Common myeloid progenitor, CD34-positive (primary cell): ENCODE data around the gene TLX1.

Source experiments
- CTCF ChIA-PET: fragments of 350-600 bp; sonication (Branson Sonifier 250); formaldehyde crosslinking; loops from one replicate; lab custom pipeline; 2021; ENCODE audit warnings: antibody characterized with exemption; lab: Charles Lee
- POLR2A ChIA-PET: fragments of 350-600 bp; sonication (Branson Sonifier 250); formaldehyde crosslinking; loops from one replicate; lab custom pipeline; 2021; ENCODE audit warnings: antibody characterized with exemption; lab: Charles Lee
- DNase-seq, 3 donors: peaks; one replicate each; pipeline versions ENCODE4 v3.0.0 to v3.0.0-alpha.2; 2013
- H3K27ac ChIP-seq, 2 experiments: 1 replicate in 1 of 2; 2 replicates in 1 of 2; pipeline ENCODE4 v1.7.0; 2013; ENCODE audit warnings: inconsistent platforms in 2 of 2, low read length in 2 of 2, mild to moderate bottlenecking in 2 of 2, low read depth in 1 of 2, moderate library complexity in 1 of 2; ENCODE audit not compliant: severe bottlenecking in 2 of 2, insufficient read depth in 1 of 2, poor library complexity in 1 of 2
- H3K27me3 ChIP-seq, 5 experiments: replicated peaks in 2 of 5; 1 replicate in 3 of 5; 2 replicates in 2 of 5; pipeline versions ENCODE4 v1.6.1 to v1.7.0; 2013; ENCODE audit warnings: low read length in 4 of 5, mild to moderate bottlenecking in 2 of 5, moderate library complexity in 2 of 5, inconsistent platforms in 1 of 5; ENCODE audit not compliant: insufficient read depth in 5 of 5, control insufficient read depth in 4 of 5
- H3K36me3 ChIP-seq, 4 experiments: 1 replicate in 2 of 4; 2 replicates in 2 of 4; pipeline versions ENCODE4 v1.6.1 to v1.7.0; 2013; ENCODE audit warnings: low read length in 3 of 4, control low read depth in 1 of 4, mild to moderate bottlenecking in 1 of 4; ENCODE audit not compliant: control insufficient read depth in 4 of 4, insufficient read depth in 4 of 4
- H3K4me1 ChIP-seq, 4 experiments: 1 replicate in 3 of 4; 2 replicates in 1 of 4; pipeline versions ENCODE4 v1.6.1 to v1.7.1; 2013; ENCODE audit warnings: low read length in 3 of 4, mild to moderate bottlenecking in 3 of 4, control low read depth in 1 of 4, inconsistent platforms in 1 of 4, moderate library complexity in 1 of 4; ENCODE audit not compliant: control insufficient read depth in 4 of 4, insufficient read depth in 4 of 4; ENCODE audit errors: control extremely low read depth in 1 of 4
- H3K4me3 ChIP-seq, 7 experiments: 1 replicate in 4 of 7; 2 replicates in 3 of 7; pipeline versions ENCODE4 v1.5.1 to v1.7.0; 2013; ENCODE audit warnings: mild to moderate bottlenecking in 7 of 7, low read length in 6 of 7, moderate library complexity in 6 of 7, inconsistent platforms in 2 of 7, low read depth in 2 of 7, control low read depth in 1 of 7; ENCODE audit not compliant: insufficient read depth in 4 of 7, control insufficient read depth in 1 of 7; ENCODE audit errors: extremely low read depth in 1 of 7
- H3K9me3 ChIP-seq, 5 experiments: 1 replicate in 4 of 5; 2 replicates in 1 of 5; pipeline versions ENCODE4 v1.6.1 to v1.7.1; 2013; ENCODE audit warnings: low read length in 4 of 5, mild to moderate bottlenecking in 2 of 5, inconsistent platforms in 1 of 5, low read depth in 1 of 5, moderate library complexity in 1 of 5; ENCODE audit not compliant: control insufficient read depth in 4 of 5, insufficient read depth in 2 of 5; ENCODE audit errors: control extremely low read depth in 1 of 5
- WGBS: methylation state at CpG from one replicate; pipeline ENCODE4 v1.1.5; 2013; ENCODE audit not compliant: insufficient coverage; 5-methylcytosine and 5-hydroxymethylcytosine counted together

Gene TLX1

DNA sequence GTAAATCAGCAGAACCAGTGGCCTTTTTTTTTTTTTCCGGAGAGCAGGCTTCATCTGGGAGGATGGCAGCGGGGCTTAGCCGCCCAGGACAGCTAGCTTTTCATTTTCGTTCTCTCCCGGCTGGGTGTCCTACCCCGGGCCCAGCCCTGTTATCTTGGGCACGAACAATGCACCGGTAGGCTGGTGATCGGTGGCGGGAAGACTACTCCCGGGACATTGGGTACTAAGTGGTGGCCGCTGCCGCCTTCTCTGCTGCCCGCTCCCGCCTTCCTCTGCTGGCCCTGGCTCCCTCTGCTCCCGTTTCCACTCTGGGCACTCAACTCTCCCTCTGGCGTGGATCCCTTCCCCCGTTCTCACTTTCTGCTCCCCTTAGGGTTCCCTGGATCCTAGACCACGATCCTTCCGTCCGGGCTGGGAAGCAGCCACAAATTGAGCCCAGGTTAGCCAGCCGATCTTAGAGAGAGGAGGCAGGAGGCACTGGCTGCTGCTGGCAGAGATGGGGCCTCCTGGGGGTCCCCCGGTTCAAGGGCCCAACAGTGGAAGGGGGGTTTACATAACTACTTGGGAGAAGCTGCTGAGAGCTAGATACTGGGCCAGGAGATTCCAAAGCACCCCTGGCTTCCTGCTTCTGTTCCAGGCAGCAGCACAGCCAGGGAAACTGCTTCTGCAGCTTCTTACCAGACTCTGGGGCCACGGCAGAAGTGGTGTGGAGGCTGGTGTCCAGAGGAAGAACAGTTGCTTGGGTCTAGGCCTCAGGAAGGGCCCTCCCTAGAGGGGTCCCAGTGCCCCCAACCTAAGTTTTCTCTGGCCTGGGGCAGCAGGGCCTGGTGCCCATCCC, 1.8 kb downstream of the TLX1 start:
- no peak for DNase-seq
- Histone ChIP-seq H3K27ac (no peak overlapping the region), H3K27me3 (peaks cover 23 to 100% (median 54%) of the 10 kb centered on the region in 5 experiments), H3K9me3 (no peaks in the 10 kb centered on the region), H3K4me3 (no peak overlapping the region), H3K4me1 (peaks cover 0 to 46% (median 30%) of the 10 kb centered on the region in 4 experiments), H3K36me3 (no peaks in the 10 kb centered on the region)
- ChIA-PET POLR2A (interaction anchor here (1.0 kb wide), 1 partner anchor 9 kb away, joined by 3 read pairs; no protein-coding TSS in a partner anchor), CTCF (interaction anchor here (1.2 to 19.9 kb wide), 4 partner anchors 10 to 88 kb away, joined by 3 to 434 read pairs (median 9); no protein-coding TSS in a partner anchor)
- 11% methylated on average over 22 of the region's 24 CpGs for WGBS

DNA sequence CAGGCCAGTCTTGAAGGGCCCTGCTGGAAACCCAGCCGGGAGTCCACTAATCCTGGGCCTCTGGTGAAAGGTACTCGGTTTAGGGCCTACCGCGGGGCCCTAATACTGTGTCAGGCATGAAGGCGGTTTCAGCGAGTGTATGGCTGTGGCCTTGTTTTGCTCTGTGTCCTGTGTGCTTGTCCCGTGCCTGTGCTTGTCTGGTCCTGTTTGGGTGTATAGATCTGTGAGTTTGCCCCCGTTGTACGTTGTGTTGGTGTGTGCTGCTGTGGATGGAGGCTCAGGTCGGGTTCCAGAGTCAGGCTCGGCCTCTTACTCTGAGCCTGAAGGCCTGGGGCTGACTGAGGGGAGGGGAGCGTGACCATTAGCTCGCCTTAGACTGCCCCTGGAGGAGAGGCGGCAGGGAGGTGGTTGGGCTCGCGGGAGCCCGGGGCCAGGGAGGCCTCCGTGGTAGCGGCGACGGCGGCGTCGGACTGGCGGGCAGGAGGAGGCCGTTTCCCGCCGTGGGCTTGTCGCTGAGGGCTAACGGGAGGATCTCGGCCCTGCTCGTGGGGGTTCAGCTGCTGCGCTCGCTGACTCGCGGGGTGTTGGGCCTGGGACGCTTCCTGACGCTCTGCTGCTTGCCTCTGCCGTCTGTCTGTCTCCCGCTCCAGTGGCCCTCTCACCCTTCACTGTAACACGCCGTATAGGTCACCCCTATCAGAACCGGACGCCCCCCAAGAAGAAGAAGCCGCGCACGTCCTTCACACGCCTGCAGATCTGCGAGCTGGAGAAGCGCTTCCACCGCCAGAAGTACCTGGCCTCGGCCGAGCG, 2.6 kb downstream of the TLX1 start:
- Histone ChIP-seq H3K4me1 (peaks cover 0 to 46% (median 30%) of the 10 kb centered on the region in 4 experiments), H3K9me3 (no peaks in the 10 kb centered on the region), H3K27me3 (peaks cover 25 to 100% (median 60%) of the 10 kb centered on the region in 5 experiments), H3K36me3 (no peaks in the 10 kb centered on the region), H3K4me3 (peak overlapping the region in 2 of 7 experiments; percentile 38 to 50), H3K27ac (peak overlapping the region in 1 of 2 experiments; percentile 49)
- WGBS: 7% methylated on average over 40 of the region's 54 CpGs
- CTCF ChIA-PET: interaction anchor here (0.6 to 19.9 kb wide), 3 partner anchors 9 to 36 kb away, joined by 3 to 434 read pairs (median 14); no protein-coding TSS in a partner anchor
- POLR2A ChIA-PET: no interaction called here
- no peak for DNase-seq

GRCh38 chr10:101134299-101135127, 3.4 kb downstream of the TLX1 start:
- Histone ChIP-seq H3K4me1 (peaks cover 0 to 46% (median 30%) of the 10 kb centered on the region in 4 experiments), H3K4me3 (peak overlapping the region in 3 of 7 experiments; percentile 50 to 52 (median 51))

DNA sequence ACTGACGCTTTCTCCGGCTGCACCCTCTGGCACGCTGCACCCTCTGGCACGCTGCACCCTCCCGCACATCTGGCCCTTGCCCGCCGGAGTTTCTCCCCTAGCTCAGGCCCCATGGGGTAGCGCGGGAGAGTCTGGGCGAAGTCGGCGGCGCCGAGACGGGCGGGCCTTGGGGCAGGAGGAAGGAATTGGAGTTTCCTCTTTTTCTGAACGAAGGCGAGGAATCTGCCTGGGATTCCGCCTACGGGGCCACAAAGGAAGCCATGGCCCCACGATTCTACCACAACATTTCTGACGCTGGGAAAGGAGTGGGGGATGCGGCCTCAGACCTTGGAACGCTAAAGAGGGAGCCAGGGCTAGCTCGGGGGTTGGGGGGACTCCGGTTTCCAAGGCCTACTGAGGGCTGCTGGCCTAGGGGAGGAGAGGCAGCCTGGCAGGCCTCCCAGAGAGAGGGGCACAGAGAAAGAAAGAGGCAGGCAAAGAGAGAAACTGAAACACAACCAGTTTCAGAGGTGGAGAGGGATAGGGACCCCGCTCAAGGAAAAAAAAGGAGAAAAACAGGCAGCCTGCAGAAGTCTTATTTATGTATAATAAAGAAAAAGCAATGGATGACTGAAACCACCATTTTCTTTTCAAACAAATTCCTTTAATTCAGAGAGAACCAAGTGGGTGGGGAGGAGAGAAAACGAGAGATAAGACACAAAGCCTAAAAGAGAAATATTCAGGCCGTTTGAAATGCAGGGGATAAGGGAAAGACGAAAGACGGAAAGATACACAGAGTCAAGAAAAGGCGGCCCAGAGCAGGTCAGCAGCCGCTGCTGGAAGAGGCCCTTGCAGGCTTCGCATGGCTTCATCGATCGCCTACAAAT, 4.3 kb downstream of the TLX1 start:
- Histone ChIP-seq H3K27me3 (peaks cover 17 to 100% (median 60%) of the 10 kb centered on the region in 5 experiments), H3K4me3 (peak overlapping the region in 3 of 7 experiments; percentile 50 to 52 (median 51)), H3K36me3 (no peaks in the 10 kb centered on the region), H3K4me1 (peaks cover 0 to 48% (median 31%) of the 10 kb centered on the region in 4 experiments), H3K9me3 (no peaks in the 10 kb centered on the region), H3K27ac (no peak overlapping the region)
- CTCF ChIA-PET: interaction anchor here (2.0 to 19.9 kb wide), 2 partner anchors 38 to 84 kb away, joined by 5 to 434 read pairs; no protein-coding TSS in a partner anchor
- 5% methylated on average over 31 of the region's 36 CpGs for WGBS
- POLR2A ChIA-PET: no interaction called here
- peak in 2 of 3 donors; percentile 48 to 59 for DNase-seq

More at GRCh38 chr10:101134299-101135127, 3.4 kb downstream of the TLX1 start:
- no peaks in the 10 kb centered on the region for H3K9me3 ChIP-seq
- CTCF ChIA-PET: interaction anchor here (0.6 to 19.9 kb wide), 3 partner anchors 8 to 37 kb away, joined by 3 to 434 read pairs (median 14); no protein-coding TSS in a partner anchor
- no peak overlapping the region for H3K27ac ChIP-seq
- no peaks in the 10 kb centered on the region for H3K36me3 ChIP-seq
- peak in 2 of 3 donors; percentile 30 to 37 for DNase-seq
- under 1% methylated on average over 36 of the region's 60 CpGs for WGBS
- POLR2A ChIA-PET: no interaction called here
- H3K27me3 ChIP-seq: peaks cover 25 to 100% (median 64%) of the 10 kb centered on the region in 5 experiments

GRCh38 chr10:101136007-101136707, 5.1 kb downstream of the TLX1 start:
- Histone ChIP-seq H3K4me1 (peaks cover 0 to 44% (median 28%) of the 10 kb centered on the region in 4 experiments), H3K27ac (no peak overlapping the region), H3K27me3 (peaks cover 12 to 100% (median 62%) of the 10 kb centered on the region in 5 experiments), H3K4me3 (no peak overlapping the region), H3K36me3 (no peaks in the 10 kb centered on the region), H3K9me3 (no peaks in the 10 kb centered on the region)
- 11% methylated on average over 33 of the region's 33 CpGs for WGBS
- CTCF ChIA-PET: interaction anchor here (1.4 to 19.9 kb wide), 5 partner anchors 10 to 85 kb away, joined by 3 to 434 read pairs (median 5); no protein-coding TSS in a partner anchor
- peak; percentile 34 to 67 (median 66) for DNase-seq
- POLR2A ChIA-PET: no interaction called here
